ENCODE data around the gene RFX8.

DNA sequence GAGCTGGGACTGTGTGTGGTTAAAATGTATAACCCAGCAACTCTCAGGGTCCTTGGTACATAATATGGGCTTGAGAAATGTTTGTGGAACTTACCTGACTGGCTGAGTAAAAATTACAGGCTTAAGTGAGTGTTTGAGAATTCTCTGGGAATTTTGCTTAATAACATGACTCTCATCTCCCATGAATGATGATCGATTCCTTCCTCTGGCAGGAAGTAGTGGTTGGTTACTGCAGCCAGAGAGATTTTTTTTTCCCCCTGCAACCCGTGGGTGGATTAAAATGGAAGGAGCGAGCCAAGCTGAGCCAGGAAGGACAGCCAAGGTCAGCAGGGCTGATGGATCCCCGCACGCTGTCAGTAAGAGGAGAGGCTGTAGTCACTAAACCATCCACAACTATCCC lies 40.6 kb upstream of the RFX8 start:
- TF ChIP-seq, protein P1, sequence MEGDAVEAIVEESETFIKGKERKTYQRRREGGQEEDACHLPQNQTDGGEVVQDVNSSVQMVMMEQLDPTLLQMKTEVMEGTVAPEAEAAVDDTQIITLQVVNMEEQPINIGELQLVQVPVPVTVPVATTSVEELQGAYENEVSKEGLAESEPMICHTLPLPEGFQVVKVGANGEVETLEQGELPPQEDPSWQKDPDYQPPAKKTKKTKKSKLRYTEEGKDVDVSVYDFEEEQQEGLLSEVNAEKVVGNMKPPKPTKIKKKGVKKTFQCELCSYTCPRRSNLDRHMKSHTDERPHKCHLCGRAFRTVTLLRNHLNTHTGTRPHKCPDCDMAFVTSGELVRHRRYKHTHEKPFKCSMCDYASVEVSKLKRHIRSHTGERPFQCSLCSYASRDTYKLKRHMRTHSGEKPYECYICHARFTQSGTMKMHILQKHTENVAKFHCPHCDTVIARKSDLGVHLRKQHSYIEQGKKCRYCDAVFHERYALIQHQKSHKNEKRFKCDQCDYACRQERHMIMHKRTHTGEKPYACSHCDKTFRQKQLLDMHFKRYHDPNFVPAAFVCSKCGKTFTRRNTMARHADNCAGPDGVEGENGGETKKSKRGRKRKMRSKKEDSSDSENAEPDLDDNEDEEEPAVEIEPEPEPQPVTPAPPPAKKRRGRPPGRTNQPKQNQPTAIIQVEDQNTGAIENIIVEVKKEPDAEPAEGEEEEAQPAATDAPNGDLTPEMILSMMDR (conservative IDR thresholded peaks at IDR 0.05; ENCODE audit: low read length) = no peak
- TF ChIP-seq EZH2phosphoT487 (IDR thresholded peaks at IDR 0.05; ENCODE audit: borderline replicate concordance) = no peak
